WTC11 (cell line): Measurements from ENCODE around the gene FDXR. TPM values are rescaled to one million over a fixed set of nuclear protein-coding genes. Genes with fewer than 3 reads are reported as not detected.

Source experiments
- ATAC-seq: fragments of 200-7000 bp; cut with Tn5 transposase; 2 replicates; pipeline ENCODE4 v1.10.0; 2021; ENCODE audit warnings: mild to moderate bottlenecking, moderate library complexity
- CTCF ChIA-PET: fragments of 300-600 bp; sonication (Branson Sonifier 250); formaldehyde crosslinking; loops from one replicate; lab custom pipeline; 2021; ENCODE audit warnings: antibody characterized with exemption; lab: Charles Lee
- POLR2A ChIA-PET: fragments of 350-600 bp; sonication (Branson Sonifier 250); formaldehyde crosslinking; loops from one replicate; lab custom pipeline; 2021; ENCODE audit warnings: antibody characterized with exemption; lab: Charles Lee
- DNase-seq: peaks from one replicate; pipeline ENCODE4 v3.0.0; 2021; ENCODE audit warnings: low spot score
- H3K27ac Mint-ChIP-seq: 2 replicates; pipeline ENCODE4 v1.8.0; 2021; ENCODE audit warnings: mixed read lengths
- H3K27me3 Mint-ChIP-seq: 2 replicates; pipeline ENCODE4 v1.8.0; 2021; ENCODE audit warnings: low read depth, mild to moderate bottlenecking, moderate library complexity, mixed read lengths
- H3K36me3 Mint-ChIP-seq: 2 replicates; pipeline ENCODE4 v1.8.0; 2021; ENCODE audit warnings: mixed read lengths
- H3K4me1 Mint-ChIP-seq: 2 replicates; pipeline ENCODE4 v1.8.0; 2022; ENCODE audit warnings: mixed read lengths
- H3K4me3 Mint-ChIP-seq: 2 replicates; pipeline ENCODE4 v1.8.0; 2021; ENCODE audit warnings: mild to moderate bottlenecking, moderate library complexity, mixed read lengths
- H3K9me3 Mint-ChIP-seq: 2 replicates; pipeline ENCODE4 v1.8.0; 2021; ENCODE audit warnings: mixed read lengths
- CTCF ChIP-seq: fragments of 200-600 bp; IDR thresholded peaks from 2 replicates; pipeline ENCODE4 v1.8.0; 2022; ENCODE audit warnings: antibody characterized with exemption
- ESRRA ChIP-seq: sonication (generic); formaldehyde crosslinking; IDR thresholded peaks from 2 replicates; pipeline ENCODE4 v1.8.1; 2022; ENCODE audit warnings: mild to moderate bottlenecking, missing genetic modification reagents, borderline replicate concordance
- MAX ChIP-seq: sonication (generic); formaldehyde crosslinking; IDR thresholded peaks from 2 replicates; pipeline ENCODE4 v1.8.0; 2022; ENCODE audit warnings: mild to moderate bottlenecking, missing genetic modification reagents
- NR1H2 ChIP-seq: sonication (generic); formaldehyde crosslinking; IDR thresholded peaks from 2 replicates; pipeline ENCODE4 v1.9.0; 2021; ENCODE audit warnings: mild to moderate bottlenecking, moderate library complexity, missing genetic modification reagents
- ZNF532 ChIP-seq: fragments of 250-450 bp; sonication (Bioruptor Pico); IDR thresholded peaks from 2 replicates; pipeline ENCODE4 v1.9.0; 2021; ENCODE audit warnings: mild to moderate bottlenecking, borderline replicate concordance
- total RNA-seq: library from RNA; stranded (reverse); gene quantifications from 3 replicates; pipeline ENCODE4 v1.2.3, GENCODE V29; 2021
- TF ChIP-seq, protein P1 (sequence below): sonication (generic); formaldehyde crosslinking; IDR thresholded peaks from 2 replicates; pipeline ENCODE4 v1.8.1; 2022; ENCODE audit warnings: mild to moderate bottlenecking, moderate library complexity, missing genetic modification reagents
- TF ChIP-seq, protein P2 (sequence below): sonication (generic); formaldehyde crosslinking; IDR thresholded peaks from 2 replicates; pipeline ENCODE4 v1.8.0; 2022; ENCODE audit warnings: mild to moderate bottlenecking, missing genetic modification reagents
- TF ChIP-seq, protein P3 (sequence below): sonication (generic); formaldehyde crosslinking; IDR thresholded peaks from 2 replicates; pipeline ENCODE4 v1.8.1; 2023; ENCODE audit warnings: mild to moderate bottlenecking, missing genetic modification reagents

The FDXR gene
- total RNA-seq, 1 experiment from 2014 or later: 52.8 TPM

DNA sequence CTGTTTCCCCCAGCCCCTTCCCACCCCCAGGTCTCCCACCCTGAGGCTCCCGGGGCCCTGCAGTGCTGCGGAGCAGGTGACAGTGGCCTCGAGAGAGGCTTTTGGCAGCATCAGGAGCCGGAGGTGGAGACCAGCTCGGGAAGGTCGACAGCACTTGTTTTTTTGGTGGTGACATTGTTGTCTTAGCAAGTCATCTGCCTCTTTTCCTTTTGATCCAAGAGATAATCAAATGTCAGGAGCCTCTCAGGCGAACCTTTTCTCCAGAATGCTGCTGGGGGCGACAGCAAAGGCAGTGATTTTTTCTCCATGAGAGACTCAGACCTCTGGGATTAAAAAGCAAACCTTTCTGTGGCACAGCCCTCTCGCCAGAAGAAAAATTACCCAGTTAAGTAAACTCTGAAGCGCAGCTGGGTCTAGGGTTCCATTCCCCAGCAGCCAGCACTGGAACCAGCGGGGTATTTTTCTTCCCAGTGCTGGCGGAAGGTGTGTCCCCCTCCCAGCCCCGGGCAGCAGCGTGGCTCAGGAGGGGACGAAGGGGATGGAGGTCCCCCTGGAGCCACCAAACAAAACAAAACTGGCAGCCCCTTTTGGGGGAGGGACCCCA, 50.4 kb downstream of the FDXR start (continued):
- no peak for TF ChIP-seq CTCF
- TF ChIP-seq, protein P1, sequence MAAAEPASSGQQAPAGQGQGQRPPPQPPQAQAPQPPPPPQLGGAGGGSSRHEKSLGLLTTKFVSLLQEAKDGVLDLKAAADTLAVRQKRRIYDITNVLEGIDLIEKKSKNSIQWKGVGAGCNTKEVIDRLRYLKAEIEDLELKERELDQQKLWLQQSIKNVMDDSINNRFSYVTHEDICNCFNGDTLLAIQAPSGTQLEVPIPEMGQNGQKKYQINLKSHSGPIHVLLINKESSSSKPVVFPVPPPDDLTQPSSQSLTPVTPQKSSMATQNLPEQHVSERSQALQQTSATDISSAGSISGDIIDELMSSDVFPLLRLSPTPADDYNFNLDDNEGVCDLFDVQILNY (CRISPR knock-in tag): no peak
- TF ChIP-seq, protein P2, sequence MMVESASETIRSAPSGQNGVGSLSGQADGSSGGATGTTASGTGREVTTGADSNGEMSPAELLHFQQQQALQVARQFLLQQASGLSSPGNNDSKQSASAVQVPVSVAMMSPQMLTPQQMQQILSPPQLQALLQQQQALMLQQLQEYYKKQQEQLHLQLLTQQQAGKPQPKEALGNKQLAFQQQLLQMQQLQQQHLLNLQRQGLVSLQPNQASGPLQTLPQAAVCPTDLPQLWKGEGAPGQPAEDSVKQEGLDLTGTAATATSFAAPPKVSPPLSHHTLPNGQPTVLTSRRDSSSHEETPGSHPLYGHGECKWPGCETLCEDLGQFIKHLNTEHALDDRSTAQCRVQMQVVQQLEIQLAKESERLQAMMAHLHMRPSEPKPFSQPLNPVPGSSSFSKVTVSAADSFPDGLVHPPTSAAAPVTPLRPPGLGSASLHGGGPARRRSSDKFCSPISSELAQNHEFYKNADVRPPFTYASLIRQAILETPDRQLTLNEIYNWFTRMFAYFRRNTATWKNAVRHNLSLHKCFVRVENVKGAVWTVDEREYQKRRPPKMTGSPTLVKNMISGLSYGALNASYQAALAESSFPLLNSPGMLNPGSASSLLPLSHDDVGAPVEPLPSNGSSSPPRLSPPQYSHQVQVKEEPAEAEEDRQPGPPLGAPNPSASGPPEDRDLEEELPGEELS (CRISPR knock-in tag): no peak
- TF ChIP-seq NR1H2 (CRISPR knock-in tag): no peak
- no peak for TF ChIP-seq ZNF532
- TF ChIP-seq MAX (CRISPR knock-in tag): no peak

GRCh38 chr17:74821655-74822334, 51.0 kb downstream of the FDXR start:
- Mint-ChIP-seq H3K9me3 (no peaks in the 10 kb centered on the region), H3K36me3 (no peaks in the 10 kb centered on the region; the same call in 1 of the 2 replicates), H3K4me1 (no peaks in the 10 kb centered on the region), H3K27ac (no peak overlapping the region), H3K4me3 (no peak overlapping the region), H3K27me3 (peaks cover 2% of the 10 kb centered on the region; the same call in 1 of the 2 replicates)
- CTCF ChIA-PET: interaction anchor here (0.6 to 2.0 kb wide), 4 partner anchors 21 to 40 kb away, joined by 3 to 9 read pairs (median 4); no protein-coding TSS in a partner anchor
- TF ChIP-seq ESRRA (CRISPR knock-in tag): no peak
- TF ChIP-seq, protein P3, sequence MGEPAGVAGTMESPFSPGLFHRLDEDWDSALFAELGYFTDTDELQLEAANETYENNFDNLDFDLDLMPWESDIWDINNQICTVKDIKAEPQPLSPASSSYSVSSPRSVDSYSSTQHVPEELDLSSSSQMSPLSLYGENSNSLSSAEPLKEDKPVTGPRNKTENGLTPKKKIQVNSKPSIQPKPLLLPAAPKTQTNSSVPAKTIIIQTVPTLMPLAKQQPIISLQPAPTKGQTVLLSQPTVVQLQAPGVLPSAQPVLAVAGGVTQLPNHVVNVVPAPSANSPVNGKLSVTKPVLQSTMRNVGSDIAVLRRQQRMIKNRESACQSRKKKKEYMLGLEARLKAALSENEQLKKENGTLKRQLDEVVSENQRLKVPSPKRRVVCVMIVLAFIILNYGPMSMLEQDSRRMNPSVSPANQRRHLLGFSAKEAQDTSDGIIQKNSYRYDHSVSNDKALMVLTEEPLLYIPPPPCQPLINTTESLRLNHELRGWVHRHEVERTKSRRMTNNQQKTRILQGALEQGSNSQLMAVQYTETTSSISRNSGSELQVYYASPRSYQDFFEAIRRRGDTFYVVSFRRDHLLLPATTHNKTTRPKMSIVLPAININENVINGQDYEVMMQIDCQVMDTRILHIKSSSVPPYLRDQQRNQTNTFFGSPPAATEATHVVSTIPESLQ (CRISPR knock-in tag): no peak
- POLR2A ChIA-PET: no interaction called here
- DNase-seq: no peak
- ATAC-seq: no peak
